Purkinje cell (primary cell): Measurements from ENCODE around the gene EQTN. TPM values are rescaled to one million over a fixed set of nuclear protein-coding genes. Genes with fewer than 3 reads are reported as not detected.

Source experiments
- polyA plus RNA-seq: library from polyadenylated mRNA; unstranded; fragments of >200 nt; fragmentation: Nextera tagmentation; gene quantifications from 2 replicates; pipeline ENCODE4 v1.2.1, GENCODE V29; 2014

EQTN gene
- 10.0 and 15.1 TPM in 2 replicates for polyA plus RNA-seq

DNA sequence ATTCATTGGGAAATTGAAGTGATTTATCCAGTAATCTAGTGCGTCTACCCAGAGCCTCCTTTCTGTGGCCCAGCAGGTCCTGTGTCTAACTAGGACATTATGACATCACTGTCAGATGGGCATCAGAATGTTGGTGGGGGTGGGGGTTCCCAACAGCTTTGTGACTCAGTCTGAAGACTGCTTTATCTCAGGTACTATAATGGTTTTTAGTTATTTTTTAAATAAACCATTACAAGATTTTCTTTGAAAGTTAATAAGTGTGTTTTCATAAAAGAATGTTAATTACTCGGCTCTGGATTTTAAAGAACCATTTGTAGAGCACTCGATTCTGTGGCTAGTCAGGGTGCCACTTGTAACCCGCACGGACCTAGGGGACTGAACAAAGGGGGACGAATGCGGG lies at the start of gene EQTN:
EQTN (minus strand) TSS at position 101 of the 400 bp plus-strand sequence; CDS start at position 6, 95 bp downstream.

Other genes starting within 250 kb of the EQTN start
- gene TEK, start 187.9 kb downstream of the EQTN start, polyA plus RNA-seq: 0.07 TPM in 1 of 2 replicates, not detected in the other
- not detected in 2 replicates for gene IFNK, start 227.1 kb upstream of the EQTN start, polyA plus RNA-seq
- 5.7 and 10.9 TPM in 2 replicates for gene MOB3B, start 232.7 kb upstream of the EQTN start, polyA plus RNA-seq